Hematopoietic multipotent progenitor cell treated with erythropoietin and hydrocortisone succinate and interleukin-3 and kit ligand, for 8 days (in vitro differentiated cells): Measurements from ENCODE around the gene RELL2.
"Not testable (repeated sequence)": the region's sequence is repeated elsewhere in the genome, so short reads cannot be mapped to it uniquely, and the experiment has no call there.

Experiments
- DNase-seq: peaks from one replicate; pipeline ENCODE4 v3.0.0-alpha.2; 2015

The RELL2 gene

DNA sequence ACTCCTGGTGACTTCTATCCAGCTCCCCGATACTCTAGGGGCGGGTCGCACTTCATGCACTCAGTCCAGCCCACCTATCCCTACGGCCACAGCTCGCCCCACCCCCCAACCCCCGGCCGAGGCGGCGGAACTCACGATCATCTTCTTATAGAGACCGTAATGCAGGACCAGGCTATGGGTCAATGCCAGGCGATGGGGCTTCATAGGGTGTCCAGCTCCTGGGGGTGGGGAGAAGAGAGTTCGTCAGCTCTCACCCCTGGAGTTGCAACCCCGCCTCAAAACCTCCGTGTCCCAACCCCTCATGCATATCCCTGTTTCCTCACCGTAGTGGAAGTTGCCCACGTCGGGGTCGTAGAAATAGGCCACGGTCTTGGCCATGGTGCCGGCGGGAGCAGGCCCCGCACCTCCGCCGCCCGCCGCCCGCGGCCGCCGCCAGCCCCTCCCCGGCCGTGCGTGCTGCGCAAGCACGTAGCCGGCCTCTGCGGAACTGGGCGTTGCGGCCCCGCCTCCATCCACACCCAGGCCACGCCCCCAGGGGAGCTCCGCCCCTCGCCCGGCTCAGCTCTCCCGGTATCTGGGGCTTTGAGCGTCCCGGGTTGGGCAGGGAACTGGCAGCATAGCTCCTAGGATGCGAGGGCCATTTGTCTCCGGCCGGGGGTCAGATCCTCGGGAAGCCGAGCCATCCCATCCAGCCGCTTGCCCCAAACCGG is at the start of gene RELL2, which contains the start of gene HDAC3:
Gene RELL2, plus strand, starts transcription at position 585 of the 710 bp plus-strand sequence. CDS start 1,229 bp downstream, outside the sequence.
Gene HDAC3, minus strand, starts transcription at position 437 of the 710 bp plus-strand sequence. Its CDS starts 59 bp downstream, at position 378.
- DNase-seq = peak; percentile 86

DNA sequence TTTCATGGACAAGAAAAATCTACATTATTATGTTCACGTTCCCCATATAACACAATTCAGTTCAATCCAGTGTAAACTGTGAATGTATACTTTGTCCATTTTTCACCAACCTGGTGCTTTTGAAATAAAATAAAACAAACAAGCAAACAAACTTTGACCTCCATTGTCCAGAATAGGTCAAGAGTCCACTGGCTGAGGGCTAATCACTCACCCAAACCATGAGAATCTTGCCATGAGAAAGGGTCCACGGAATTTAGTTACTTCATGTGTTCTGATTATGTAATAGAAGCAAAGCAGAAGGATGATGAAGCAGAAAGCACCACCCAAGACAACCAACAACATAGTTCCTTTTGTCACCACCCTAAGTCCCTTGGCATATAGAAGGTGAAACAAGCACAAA is 46.7 kb upstream of the RELL2 start:
- DNase-seq = no peak

- no peak for DNase-seq
Measured at GRCh38 chr5:141596867-141597266, 39.9 kb upstream of the RELL2 start.

DNA sequence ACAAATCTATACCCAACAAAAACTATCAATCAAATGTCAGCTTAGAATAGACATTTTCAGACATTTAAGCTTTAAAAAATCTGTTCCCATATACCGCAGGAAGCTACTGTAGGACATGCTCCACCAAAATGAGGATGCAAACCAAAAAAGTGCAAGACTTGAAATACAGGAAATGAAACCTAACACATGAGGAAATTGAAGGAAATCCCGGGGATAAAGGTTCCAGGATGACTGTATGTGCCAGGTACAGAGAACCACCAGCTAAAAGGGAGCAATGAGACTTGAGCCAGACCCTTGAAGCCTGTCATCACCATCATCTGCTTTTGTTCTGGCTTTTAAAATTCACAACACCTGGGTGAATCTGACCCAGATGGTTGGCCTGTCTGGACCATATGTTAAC is 39.4 kb upstream of the RELL2 start:
- no peak for DNase-seq

- DNase-seq = no peak
Measured at GRCh38 chr5:141597814-141598213, 39.0 kb upstream of the RELL2 start.

DNA sequence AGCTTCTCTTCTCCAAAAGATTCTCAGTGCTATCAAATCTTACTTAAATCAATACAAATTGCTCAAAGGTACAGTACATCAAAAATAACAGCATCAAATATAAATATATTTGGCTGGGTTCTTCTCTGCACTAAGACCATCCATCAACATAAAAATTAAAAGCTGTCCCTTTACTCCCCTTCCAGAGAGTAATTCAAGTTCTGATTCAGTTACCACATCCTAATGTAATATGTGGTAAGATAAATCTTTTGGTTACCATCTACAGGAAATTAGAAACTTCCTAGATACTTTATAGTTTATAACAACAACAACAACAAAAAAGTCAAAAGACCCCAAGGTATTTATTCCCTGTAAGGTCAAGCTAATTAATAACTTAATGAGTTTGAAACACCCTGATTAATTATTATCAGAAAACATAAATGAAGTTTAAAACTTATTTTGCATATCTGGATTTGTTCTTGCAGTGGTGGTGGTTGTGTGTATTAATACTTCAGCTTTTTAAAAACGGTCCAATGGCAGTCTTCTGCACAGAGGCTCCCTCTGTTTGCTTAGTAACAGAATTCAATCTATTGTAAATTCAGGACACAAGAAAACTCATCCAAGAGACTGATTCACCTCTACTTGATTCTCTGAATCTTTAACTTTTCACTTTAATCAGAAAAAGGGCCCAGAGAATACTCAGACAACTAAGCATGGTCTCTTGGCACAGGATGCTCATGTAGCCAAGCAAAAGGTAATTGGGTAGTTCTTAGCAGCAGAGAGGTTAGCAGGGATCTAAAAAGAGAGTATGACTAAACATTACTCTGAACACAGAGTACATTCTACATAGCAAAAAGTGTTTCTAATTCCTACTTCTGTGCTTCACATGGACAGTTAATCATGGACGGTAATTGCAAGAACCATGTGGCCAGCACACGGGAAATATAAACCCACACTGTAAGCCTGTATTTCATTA is 38.1 kb upstream of the RELL2 start:
- no peak for DNase-seq

- no peak for DNase-seq
Measured at GRCh38 chr5:141602606-141603005, 34.2 kb upstream of the RELL2 start.

GRCh38 chr5:141603923-141604717 is 32.7 kb upstream of the RELL2 start:
- peak; percentile 81 for DNase-seq

GRCh38 chr5:141605523-141606277 is 31.1 kb upstream of the RELL2 start:
- DNase-seq = peak; percentile 96

DNA sequence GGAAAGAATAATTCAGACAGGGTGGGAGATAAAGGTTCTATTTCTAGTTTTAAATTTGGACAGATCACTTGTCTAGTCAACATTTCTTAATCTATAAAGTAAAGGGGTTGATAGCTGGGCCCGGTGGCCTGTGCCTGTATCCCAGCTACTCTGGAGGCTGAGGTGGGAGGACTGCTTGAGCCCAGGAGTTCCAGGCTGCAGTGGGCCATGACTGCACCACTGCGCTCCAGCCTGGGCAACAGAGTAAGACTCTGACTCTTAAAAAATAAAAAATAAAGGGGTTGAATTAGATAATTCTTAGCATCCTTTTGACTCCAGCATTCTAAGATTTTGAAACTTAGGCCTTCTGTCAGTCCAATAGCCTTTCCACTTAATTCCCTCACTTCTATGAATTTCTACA is 28.8 kb upstream of the RELL2 start:
- no peak for DNase-seq

- DNase-seq = no peak
Measured at GRCh38 chr5:141608557-141608956, 28.2 kb upstream of the RELL2 start.

- DNase-seq = no peak
Measured at GRCh38 chr5:141609044-141609443, 27.8 kb upstream of the RELL2 start.

DNA sequence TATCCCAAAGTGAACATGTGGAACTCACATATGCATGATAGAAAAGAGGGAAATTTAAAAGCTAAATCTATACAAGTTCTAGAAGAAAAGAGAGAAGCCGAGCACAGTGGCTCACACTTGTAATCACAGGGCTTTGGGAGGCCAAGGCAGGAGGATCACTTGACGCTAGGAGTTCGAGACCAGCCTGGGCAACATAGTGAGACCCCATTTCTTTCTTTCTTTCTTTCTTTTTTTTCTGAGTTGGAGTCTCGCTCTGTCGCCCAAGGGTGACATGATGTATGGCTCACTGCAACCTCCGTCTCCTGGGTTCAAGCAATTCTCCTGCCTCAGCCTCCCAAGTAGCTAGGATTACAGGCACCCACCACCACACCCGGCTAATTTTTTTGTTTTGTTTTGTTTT is 26.9 kb upstream of the RELL2 start:
- not testable (repeated sequence) for DNase-seq

DNA sequence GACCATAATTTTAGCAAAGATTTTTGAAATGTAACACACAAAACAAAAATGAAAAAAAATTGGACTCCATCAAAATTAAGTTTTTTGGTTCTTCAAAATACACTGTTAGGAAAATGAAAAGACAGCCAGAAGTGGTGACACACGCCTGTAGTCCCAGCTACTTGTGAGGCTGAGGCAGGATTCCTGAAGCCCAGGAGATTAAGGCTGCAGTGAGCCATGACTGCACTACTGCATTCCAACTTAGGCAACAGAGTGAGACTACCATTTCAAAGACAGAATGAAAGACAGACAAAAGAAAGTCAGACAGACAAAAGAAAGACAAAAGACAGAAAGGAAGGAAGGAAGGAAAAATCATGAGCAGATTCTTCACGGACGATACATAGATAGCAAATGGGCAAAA is 25.5 kb upstream of the RELL2 start:
- DNase-seq = no peak

GRCh38 chr5:141613344-141613743 is 23.5 kb upstream of the RELL2 start:
- no peak for DNase-seq

GRCh38 chr5:141615991-141616720 is 20.6 kb upstream of the RELL2 start:
- no peak for DNase-seq

- peak; percentile 80 for DNase-seq
Measured at GRCh38 chr5:141617128-141617527, 19.7 kb upstream of the RELL2 start.

GRCh38 chr5:141617682-141618029 is 19.1 kb upstream of the RELL2 start:
- peak; percentile 36 for DNase-seq

- peak; percentile 56 for DNase-seq
Measured at GRCh38 chr5:141618030-141618803, 18.6 kb upstream of the RELL2 start.

GRCh38 chr5:141618804-141619554 is 17.8 kb upstream of the RELL2 start, which contains the start of gene DIAPH1:
Gene DIAPH1, minus strand, starts transcription at chr5:141619000. Its CDS starts 86 bp downstream, at chr5:141618914.
- peak; percentile 96 for DNase-seq
